Activated CD4-positive, alpha-beta T cell treated with anti-CD3 and anti-CD28 coated beads for 24 hours (primary cell): Measurements from ENCODE around the gene OR6F1.
"Not testable (repeated sequence)": the region's sequence is repeated elsewhere in the genome, so short reads cannot be mapped to it uniquely, and the experiment has no call there.

Experiments
- DNase-seq, 2 donors: peaks; one replicate each; pipeline ENCODE4 v3.0.0-alpha.2; 2020; ENCODE audit warnings: low read depth in 2 of 2

OR6F1 gene

DNA sequence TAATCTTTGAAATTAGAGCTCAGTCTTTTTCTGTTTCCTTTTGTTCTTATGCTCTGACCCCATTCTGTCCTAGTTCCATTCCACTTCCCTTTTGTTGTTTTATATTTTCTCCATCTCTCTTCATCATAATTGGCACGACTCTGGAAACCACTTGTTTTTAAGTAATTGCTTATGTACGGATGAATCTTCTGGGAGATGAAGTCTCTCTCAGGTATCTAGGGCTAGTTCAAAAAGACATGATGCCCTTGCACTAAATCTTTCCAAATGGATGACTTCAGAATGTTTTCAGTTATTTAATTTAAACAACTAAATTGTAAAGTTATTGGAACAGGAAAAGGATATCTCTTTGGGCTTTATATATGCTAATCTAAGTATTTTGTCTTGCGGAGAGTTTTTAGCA is at the start of gene OR6F1:
Gene OR6F1 (minus strand): TSS at position 101 of the 400 bp plus-strand sequence. CDS start 3,891 bp downstream, outside the sequence.
- no peak for DNase-seq

DNA sequence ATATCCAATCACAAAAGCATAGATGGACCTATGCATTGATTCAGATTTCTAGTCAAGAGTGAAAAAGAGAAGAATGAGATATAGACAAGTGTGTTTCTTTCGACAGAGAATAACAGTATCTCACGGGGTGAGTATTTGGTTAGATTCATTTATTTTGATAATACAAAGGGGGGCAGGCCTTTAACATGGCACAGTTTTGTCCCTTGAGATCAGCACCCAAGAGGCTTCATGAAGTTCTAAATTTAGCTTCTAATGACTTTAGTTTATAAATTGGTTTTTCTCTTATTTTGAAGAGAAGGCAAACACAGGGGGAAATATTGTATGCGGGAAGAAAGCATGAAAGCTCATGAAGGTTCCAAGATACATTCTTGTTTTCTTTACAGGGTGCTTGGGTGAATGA is 44.0 kb upstream of the OR6F1 start, which contains the start of gene OR1C1:
Gene OR1C1 (minus strand): TSS at position 101 of the 400 bp plus-strand sequence. CDS start 2,150 bp downstream, outside the sequence.
- no peak for DNase-seq

DNA sequence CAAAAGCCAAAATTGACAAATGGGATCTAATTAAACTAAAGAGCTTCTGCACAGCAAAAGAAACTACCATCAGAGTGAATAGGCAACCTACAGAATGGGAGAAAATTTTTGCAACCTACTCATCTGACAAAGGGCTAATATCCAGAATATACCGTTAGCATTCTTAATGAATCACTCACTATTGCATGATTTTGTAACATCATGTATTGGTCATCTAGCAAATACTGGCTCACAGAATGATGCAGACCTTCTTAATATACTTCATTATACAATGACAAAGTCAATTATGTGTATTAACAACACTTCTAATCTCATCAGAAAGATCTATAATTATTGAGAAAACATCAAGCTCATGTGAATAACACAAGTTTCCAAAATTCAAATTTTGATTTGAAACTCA is 37.9 kb upstream of the OR6F1 start:
- DNase-seq = not testable (repeated sequence)

DNA sequence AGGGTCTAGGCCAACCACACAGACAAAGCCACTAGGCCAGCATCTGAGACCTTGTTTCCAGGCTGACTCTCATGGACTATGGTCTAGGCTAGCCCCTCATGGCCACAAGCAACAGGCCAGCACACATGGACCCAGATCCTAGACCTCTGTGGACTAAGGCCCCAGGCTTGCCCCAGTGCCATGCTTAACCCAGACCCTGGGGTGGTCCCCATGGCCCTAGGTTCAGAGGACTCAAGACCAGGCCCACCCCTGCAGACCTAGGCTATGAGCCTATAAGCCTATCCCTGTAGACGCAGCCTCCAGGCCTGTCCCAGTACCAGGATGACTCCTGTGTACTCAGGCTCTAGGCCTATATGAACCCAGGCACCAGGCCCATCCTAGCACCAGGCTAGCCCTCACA is 33.4 kb upstream of the OR6F1 start:
- DNase-seq = no peak

DNA sequence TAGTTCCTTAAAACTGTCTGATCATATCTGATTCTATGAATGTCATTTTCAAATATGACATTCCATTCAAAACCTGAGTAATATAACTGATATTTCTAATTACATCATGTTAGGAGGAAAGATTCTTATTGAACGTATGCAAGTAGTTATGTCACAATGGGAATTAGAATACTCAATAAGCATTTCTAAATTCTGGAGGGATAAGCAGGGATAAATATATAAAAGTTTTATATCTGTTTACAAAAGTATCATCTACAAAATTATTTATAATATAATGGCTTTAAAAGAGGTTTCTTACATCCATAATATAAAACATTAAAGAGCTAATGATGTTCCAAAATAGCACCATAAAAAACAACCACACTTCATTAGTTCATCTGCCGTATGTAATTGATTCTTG is 31.6 kb upstream of the OR6F1 start, which contains the start of gene OR14A2:
Gene OR14A2 (minus strand): TSS at position 101 of the 400 bp plus-strand sequence.
- DNase-seq = no peak

DNA sequence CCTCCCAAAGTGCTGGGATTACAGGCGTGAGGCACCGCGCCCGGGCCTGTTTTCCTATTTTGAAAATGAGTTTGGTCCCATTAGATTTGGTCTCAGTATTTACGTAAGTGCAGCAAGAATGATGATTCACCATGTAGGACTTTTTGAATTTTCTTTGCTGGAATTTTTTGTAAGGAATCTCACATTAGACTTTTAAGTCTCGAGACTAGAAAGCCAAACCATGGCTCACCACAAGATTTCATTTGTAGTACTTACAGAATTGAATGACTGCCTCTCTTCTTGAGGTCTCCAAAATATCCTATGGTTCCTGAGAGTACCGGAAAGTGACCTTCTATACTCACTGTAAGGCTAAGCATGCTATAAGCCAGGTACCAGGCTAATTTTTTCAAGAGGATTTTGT is 31.2 kb upstream of the OR6F1 start:
- no peak for DNase-seq

DNA sequence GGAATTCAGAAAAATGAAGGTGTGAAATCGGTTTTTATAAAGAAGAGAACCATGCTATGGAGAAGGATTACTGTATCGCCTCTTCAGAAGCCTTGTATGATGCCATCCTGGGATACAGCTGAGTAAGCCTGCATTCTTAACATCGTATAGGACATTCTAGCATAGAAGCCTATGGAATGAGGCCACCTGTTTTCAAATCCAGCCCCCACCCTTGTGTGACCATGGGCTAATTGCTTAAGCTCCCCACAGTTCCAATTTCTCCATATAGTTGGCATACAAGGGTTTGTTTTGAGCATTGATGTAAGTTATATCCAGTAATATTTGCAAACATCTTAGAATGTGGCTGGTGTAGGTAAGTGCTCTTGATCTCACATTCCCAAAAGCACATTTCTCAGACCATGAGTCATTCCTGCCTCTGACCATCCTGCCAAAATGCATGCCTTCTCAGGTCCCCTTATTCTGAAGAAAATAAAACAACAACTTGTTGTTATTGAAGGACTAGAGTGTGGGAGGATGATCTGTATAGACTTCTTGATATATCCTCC is 30.0 kb upstream of the OR6F1 start:
- DNase-seq = no peak

DNA sequence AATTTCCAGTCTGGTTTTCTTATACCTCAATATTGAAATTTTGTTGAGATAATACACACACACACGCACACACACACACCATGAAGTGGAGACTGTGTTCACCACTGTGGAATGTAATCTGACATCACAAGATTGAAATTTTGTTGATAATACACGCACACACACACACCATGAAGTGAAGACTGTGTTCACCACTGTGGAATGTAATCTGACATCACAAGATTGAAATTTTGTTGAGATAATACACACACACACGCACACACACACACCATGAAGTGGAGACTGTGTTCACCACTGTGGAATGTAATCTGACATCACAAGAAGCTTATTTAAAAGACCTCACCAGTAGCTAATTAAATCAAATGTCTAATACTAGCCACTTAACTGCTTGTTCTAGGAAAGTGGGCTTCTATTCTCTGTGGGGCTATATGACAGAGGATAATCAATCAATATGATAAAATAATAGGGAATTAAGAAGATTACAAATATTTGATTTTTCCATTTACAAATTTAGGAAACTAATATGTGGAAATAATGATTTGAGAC is 25.8 kb upstream of the OR6F1 start:
- DNase-seq = not testable (repeated sequence)

DNA sequence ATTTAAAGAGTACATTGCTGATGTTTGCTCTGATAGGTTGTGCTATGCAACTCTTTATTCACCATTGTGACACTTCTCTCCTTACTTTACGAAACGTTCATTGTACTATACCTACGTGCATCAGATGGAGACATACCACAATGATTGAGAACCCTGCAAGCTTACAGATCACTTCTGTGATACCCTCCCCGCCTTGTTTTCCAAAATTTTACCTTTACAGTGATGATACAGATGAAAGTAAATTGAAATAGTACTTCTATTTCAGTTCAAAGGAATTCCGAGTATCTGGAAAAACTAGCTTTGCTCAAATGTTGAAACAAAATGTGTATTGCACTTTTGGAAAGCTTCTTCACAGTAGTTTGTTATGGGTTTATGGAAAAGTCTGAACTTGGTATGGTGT is 25.3 kb upstream of the OR6F1 start:
- no peak for DNase-seq

DNA sequence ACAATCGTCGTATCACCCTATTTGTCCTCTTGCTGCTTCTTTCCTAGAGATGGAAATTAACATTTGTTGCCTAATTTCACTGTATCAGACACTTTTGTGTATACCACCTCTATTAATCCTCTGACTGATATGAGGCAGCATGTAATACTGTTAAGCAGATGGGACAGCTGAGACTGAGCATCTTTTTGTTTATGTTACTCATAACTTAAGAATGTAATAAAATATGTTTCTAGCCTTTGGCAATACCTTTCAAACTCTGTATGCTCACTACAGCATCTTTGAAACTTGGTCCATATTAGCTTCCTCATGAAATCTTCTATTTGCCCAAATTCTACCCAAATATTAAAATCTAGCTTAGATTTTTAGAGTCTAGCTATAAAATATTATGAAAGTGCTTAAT is 24.3 kb upstream of the OR6F1 start:
- DNase-seq = no peak

DNA sequence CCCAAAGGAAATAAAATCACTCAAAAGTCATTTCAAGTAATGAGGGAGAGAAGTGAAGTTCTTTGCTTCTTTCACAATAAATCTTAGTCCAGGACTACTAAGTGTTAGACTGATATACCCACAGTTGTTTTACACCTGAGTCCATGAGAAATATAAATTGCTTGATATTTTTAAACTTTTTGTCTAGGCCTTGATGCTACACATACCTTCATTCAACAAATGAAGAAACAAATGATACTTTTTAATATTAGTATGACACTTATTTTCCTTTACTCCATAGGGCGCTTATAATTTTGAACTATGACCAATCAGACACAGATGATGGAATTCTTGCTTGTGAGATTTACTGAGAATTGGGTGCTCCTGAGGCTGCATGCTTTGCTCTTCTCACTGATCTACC is 21.9 kb upstream of the OR6F1 start, which contains the start of gene OR14K1:
Gene OR14K1 (plus strand): TSS at position 301 of the 400 bp plus-strand sequence. CDS start 0 bp downstream, at position 301.
- no peak for DNase-seq

DNA sequence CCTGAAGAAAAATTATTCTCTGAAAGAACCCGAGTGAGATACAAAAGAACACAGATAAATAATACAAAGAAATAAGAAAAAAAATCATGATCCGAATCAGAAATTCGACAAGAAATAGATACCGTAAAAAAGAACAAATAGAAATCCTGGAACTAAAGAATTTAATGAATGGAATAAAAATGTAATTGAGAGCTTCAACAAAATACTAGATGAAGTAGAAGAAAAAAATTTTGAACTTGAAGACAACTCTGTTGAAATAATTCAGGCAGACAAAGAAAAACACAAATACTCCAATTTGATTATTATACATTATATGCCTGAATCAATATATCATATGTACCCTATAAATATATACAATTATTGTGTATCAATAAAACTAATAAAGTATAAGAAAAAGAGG is 4.8 kb upstream of the OR6F1 start:
- no peak for DNase-seq

DNA sequence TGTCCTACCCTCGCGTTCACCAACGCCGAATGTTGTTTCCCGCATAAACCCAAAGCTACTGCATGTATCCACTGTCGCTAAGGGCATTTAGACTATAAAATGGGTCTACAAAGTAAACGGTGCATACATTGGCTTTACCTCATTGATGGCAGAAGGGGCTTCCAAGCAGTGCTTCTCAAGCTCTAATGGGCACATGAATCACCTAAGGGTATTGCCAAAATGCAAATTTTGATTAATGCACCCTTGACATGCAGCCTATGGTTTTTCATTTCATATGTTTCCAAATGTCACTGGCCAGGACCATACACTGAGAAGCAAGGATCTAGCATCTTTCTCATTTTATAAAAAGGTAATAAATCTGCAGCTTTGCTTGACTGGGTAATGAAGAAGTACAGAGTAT is 2.7 kb downstream of the OR6F1 start:
- DNase-seq = no peak

DNA sequence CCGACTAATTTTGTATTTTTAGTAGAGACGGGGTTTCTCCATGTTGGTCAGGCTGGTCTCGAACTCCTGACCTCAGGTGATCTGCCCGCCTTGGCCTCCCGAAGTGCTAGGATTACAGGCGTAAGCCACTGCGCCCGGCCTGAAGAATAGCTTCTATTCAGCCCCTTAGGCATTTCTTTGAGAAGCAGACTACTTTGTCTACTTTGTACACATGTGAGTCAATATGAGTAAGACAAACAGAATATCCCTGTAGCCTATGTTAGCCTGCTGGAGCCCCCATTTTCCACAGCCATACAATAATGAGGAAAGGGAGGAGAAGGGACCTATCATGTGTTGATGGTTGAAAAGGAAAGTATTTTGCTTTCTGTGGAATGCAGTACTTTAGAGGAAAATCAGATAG is 5.8 kb downstream of the OR6F1 start:
- DNase-seq = not testable (repeated sequence)

DNA sequence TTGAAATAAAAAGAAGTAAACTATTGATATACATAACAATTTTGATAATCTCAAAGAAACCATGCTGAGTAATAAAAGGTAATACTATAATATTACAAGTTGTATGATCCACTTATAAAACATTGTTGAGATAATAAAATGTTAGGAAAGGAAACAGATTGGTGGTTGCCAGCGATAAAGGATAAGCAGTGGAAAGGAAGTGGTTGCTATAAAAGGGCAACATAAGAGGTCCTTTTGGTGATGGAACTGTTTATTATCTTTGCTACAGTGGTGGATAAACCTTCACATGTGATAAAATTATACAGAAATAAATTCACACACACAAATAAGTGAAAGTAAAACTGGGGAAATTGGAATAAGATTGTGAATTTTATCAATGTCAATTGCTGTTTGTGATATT is 15.1 kb downstream of the OR6F1 start:
- no peak for DNase-seq

DNA sequence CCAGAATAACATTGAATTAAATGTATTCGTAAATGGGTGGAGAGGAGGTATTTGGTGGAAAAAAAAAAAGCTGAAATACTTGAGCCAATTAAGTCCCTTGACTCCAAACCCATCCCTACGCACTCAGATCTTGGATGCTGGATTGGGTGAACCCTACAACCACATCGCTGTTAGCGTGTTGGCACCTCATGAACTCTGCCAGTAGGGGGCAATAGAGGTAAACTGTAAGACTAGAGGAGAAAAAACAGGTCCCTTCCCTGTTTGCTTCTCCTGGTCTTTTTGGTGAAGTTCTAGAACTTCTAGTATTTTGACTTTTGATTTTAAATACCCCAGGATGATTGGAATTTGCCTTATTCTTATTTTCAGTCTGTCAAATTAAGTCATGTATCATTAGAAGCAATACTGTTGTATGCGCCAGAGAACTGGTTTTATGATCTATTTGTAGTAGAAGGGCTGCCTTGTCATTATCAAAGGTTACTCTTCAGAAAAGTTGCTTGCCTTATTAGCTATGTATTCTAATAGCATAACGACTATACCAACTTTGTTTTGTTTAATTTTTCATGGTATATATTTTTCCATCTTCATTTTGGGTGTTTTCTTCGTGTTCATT is 35.1 kb downstream of the OR6F1 start:
- DNase-seq = peak in 1 of 2 donors; percentile 5

DNA sequence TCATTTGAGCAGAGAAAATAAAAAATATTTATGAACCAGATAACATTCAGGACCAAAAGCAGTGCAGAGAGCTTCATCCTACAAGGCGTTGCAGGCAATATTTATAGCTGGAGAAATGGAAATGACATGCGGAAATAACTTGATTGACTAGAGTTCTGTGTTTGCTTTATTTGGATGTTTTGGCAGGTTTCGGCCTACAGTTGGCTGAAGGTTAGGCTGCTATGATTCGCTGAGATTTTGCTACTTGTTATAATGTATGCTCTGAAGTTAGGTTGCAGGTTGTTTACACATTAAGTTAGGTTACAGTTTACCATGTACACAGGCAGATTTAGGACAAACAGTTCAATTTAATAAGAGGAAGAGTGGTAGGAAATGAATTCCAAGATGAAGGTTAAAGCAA is 36.3 kb downstream of the OR6F1 start:
- DNase-seq = no peak

DNA sequence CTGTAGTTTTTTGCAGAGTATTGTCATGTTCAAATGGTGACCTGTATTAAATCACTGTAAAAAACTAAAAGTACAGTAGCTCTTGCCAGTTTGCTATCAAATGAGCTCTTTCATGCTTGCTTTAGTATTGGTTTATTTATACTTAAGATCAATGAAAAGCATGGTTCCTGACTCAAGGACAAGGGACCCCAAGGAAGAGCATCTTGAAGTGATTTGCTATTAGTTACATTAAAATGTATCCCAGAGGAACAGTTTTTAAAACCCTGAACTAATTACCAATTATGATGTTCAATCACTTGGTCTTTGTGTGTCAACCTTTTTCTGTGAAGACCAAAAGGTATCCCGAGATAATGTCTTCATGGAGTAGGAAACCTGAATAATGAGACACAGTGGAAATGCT is 36.8 kb downstream of the OR6F1 start, which contains the start of gene OR13G1:
Gene OR13G1 (minus strand): TSS at position 101 of the 400 bp plus-strand sequence. CDS start 6,698 bp downstream, outside the sequence.
- DNase-seq = no peak

DNA sequence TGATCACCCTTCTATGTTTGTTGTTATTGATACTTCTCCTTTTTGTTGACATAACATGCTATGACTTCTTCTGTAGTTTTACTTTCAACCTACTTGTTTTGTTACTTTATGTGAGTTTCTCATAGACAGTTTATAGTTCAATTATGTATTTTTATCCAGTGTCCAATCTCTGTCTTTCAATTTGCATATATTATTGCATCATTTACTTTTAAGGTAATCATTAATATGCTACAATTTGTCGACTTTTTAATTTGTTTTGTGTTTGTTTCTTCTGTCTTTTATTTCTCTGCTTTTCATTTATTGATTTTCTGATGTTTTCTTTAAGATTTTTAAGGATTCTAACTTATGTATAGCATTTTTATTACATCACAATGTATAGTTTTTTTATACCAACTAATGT is 47.2 kb downstream of the OR6F1 start:
- no peak for DNase-seq
